K562 (cell line): ENCODE results near the gene CDKN3. TPM values are rescaled to one million over a fixed set of nuclear protein-coding genes. Genes with fewer than 3 reads are reported as not detected.

Source experiments
- ATAC-seq: fragments of 200-7000 bp; cut with Tn5 transposase; 3 replicates; pipeline ENCODE4 v1.9.1; 2020; ENCODE audit warnings: moderate library complexity
- BruUV-seq: library from RNA; stranded (reverse); fragments of 400-500 nt; replicated peaks from 2 replicates; lab custom pipeline; 2021; lab: Mats Ljungman, UMichigan
- CTCF ChIA-PET: fragments of 300-600 bp; formaldehyde crosslinking; extraction: SDS; loops from one replicate; lab custom pipeline; 2021; ENCODE audit warnings: low intra/inter-chr PET ratio; lab: Yijun Ruan, JAX
- POLR2A ChIA-PET: fragments of 300-600, 350-650 bp; sonication (Branson Sonifier 250); formaldehyde crosslinking; extraction: SDS; loops from one replicate; lab custom pipeline; 2021; ENCODE audit warnings: antibody characterized with exemption, inconsistent platforms; lab: Yijun Ruan, JAX
- DNase-seq, 4 experiments: peaks; one replicate each; pipeline versions ENCODE4 v3.0.0 to v3.0.0-alpha.2; 2011 to 2018; ENCODE audit warnings: low spot score in 3 of 4, mixed read lengths in 3 of 4; ENCODE audit errors: extremely low read depth in 1 of 4
- FAIRE-seq: peaks from 2 replicates; lab custom pipeline; 2011; peaks lifted over from hg19 to GRCh38; lab: Jason Lieb, UNC
- H2AFZ ChIP-seq: 2 replicates; pipeline ENCODE4 v1.6.0; 2011; ENCODE audit warnings: low read depth, low read length, control low read depth, inconsistent platforms
- H3K27ac ChIP-seq: fragments of 200-600 bp; 3 replicates; pipeline ENCODE4 v1.8.0; 2011; ENCODE audit warnings: low read depth, mild to moderate bottlenecking, control low read depth, inconsistent platforms, low read length, moderate library complexity, mixed read lengths; ENCODE audit errors: extremely low read depth
- H3K27me3 ChIP-seq, 2 experiments: fragments of 300-600 bp in 1 of 2; 2 replicates in 1 of 2; 3 replicates in 1 of 2; pipeline versions ENCODE4 v1.6.0 to v1.8.0; 2011; ENCODE audit warnings: inconsistent platforms in 2 of 2, low read length in 2 of 2, mild to moderate bottlenecking in 1 of 2, mixed read lengths in 1 of 2, moderate library complexity in 1 of 2; ENCODE audit not compliant: control insufficient read depth in 2 of 2, insufficient read depth in 2 of 2
- H3K36me3 ChIP-seq: fragments of 300-600 bp; 3 replicates; pipeline ENCODE4 v1.8.0; 2011; ENCODE audit warnings: mild to moderate bottlenecking, low read length, inconsistent platforms; ENCODE audit not compliant: control insufficient read depth, insufficient read depth
- H3K4me1 ChIP-seq, 2 experiments: fragments of 200-600 bp in 1 of 2; replicated peaks in 1 of 2; 2 replicates in 1 of 2; 3 replicates in 1 of 2; pipeline versions ENCODE4 v1.5.1 to v1.8.0; 2011; ENCODE audit warnings: inconsistent platforms in 2 of 2, low read length in 2 of 2, mild to moderate bottlenecking in 1 of 2, mixed read lengths in 1 of 2, moderate library complexity in 1 of 2; ENCODE audit not compliant: control insufficient read depth in 2 of 2, insufficient read depth in 2 of 2
- H3K4me2 ChIP-seq: 2 replicates; pipeline ENCODE4 v1.6.1; 2011; ENCODE audit warnings: low read length, control low read depth, inconsistent platforms, mixed read lengths; ENCODE audit not compliant: insufficient read depth
- H3K4me3 ChIP-seq: fragments of 200-600 bp; sonication (generic), shearing (Covaris generic); 2 replicates; pipeline ENCODE4 v1.5.1; 2016; ENCODE audit warnings: control low read depth, inconsistent platforms
- H3K79me2 ChIP-seq: fragments of 200-600 bp; 3 replicates; pipeline ENCODE4 v1.8.0; 2011; ENCODE audit warnings: low read length, inconsistent platforms; ENCODE audit not compliant: control insufficient read depth, insufficient read depth
- H3K9ac ChIP-seq, 2 experiments: 2 replicates each; pipeline versions ENCODE4 v1.6.0 to v1.6.1; 2011; ENCODE audit warnings: low read depth in 2 of 2, low read length in 2 of 2, control low read depth in 1 of 2, inconsistent platforms in 1 of 2, mild to moderate bottlenecking in 1 of 2, mixed read lengths in 1 of 2; ENCODE audit not compliant: insufficient read depth in 1 of 2
- H3K9me1 ChIP-seq: one replicate; pipeline ENCODE4 v1.6.0; 2011; ENCODE audit warnings: inconsistent platforms, mild to moderate bottlenecking, low read length, moderate library complexity; ENCODE audit not compliant: control insufficient read depth, insufficient read depth
- H3K9me3 ChIP-seq: replicated peaks from 2 replicates; pipeline ENCODE4 v1.5.1; 2011; ENCODE audit warnings: low read depth, low read length, inconsistent platforms; ENCODE audit not compliant: control insufficient read depth, insufficient read depth
- H4K20me1 ChIP-seq: replicated peaks from 2 replicates; pipeline ENCODE4 v1.6.1; 2011; ENCODE audit warnings: low read length, inconsistent platforms, mixed read lengths; ENCODE audit not compliant: control insufficient read depth, insufficient read depth
- CEBPZ ChIP-seq: fragments of 150-350 bp; IDR thresholded peaks from 2 replicates; pipeline ENCODE4 v1.6.1; 2014; ENCODE audit warnings: low read depth, mild to moderate bottlenecking, low read length, borderline replicate concordance
- FOXP1 ChIP-seq: sonication (generic); formaldehyde crosslinking; IDR thresholded peaks from 2 replicates; pipeline ENCODE4 v1.8.0; 2022; ENCODE audit warnings: mild to moderate bottlenecking, missing genetic modification reagents
- GATAD2A ChIP-seq: fragments of 450-650 bp; IDR thresholded peaks from 2 replicates; pipeline ENCODE4 v1.6.1; 2017
- IFI16 ChIP-seq: fragments of 250-450 bp; sonication (Bioruptor Pico); IDR thresholded peaks from 2 replicates; pipeline ENCODE4 v2.1.2; 2022; ENCODE audit warnings: mild to moderate bottlenecking, inconsistent platforms
- SMC3 ChIP-seq: conservative IDR thresholded peaks from 2 replicates; pipeline ENCODE4 v1.6.1; 2011; ENCODE audit warnings: low read depth, low read length, improper control_type of control experiment; ENCODE audit not compliant: insufficient read depth
- SREBF2 ChIP-seq: sonication (generic); formaldehyde crosslinking; IDR thresholded peaks from 2 replicates; pipeline ENCODE4 v1.4.0; 2020; ENCODE audit warnings: mild to moderate bottlenecking, missing genetic modification reagents
- SRSF3 ChIP-seq: fragments of 200-400 bp; formaldehyde crosslinking; IDR thresholded peaks from 2 replicates; pipeline ENCODE4 v1.6.1; 2016; ENCODE audit warnings: mild to moderate bottlenecking, low read length, moderate library complexity; ENCODE audit not compliant: insufficient read depth
- TGIF2 ChIP-seq: sonication (generic); formaldehyde crosslinking; IDR thresholded peaks from 2 replicates; pipeline ENCODE4 v1.8.1; 2022; ENCODE audit warnings: mild to moderate bottlenecking, missing genetic modification reagents, moderate library complexity
- ZBTB11 ChIP-seq, 3 experiments: fragments of 200-800 bp in 1 of 3; fragments of 250-450 bp in 1 of 3; fragments of 450-650 bp in 1 of 3; sonication (Bioruptor Pico) in 1 of 3; sonication (Bioruptor generic) in 1 of 3; formaldehyde crosslinking in 1 of 3; IDR thresholded peaks; 2 replicates each; pipeline versions ENCODE4 v1.6.1 to v1.8.0; 2016 to 2022; ENCODE audit warnings: mild to moderate bottlenecking in 2 of 3, missing genetic modification characterization in 2 of 3, missing compliant biosample characterization in 1 of 3, moderate library complexity in 1 of 3
- WGBS: fragments of 100-300 bp; shearing (Covaris generic); methylation state at CpG from one replicate; pipeline ENCODE4 v1.1.6; 2016; ENCODE audit warnings: low coverage, mixed read lengths; ENCODE audit not compliant: insufficient coverage; ENCODE audit errors: missing lambda C conversion rate; 5-methylcytosine and 5-hydroxymethylcytosine counted together
- in situ Hi-C: fragments of 300-500 bp; cut with MboI; formaldehyde crosslinking; loops from 4 replicates; pipeline ENCODE4 v1.15.0; 2018; ENCODE audit warnings: inconsistent platforms, mixed read lengths
- intact Hi-C: fragments of 100-400 bp; cut with micrococcal nuclease; formaldehyde crosslinking; loops from 2 replicates; pipeline ENCODE4 v1.14.2; 2022
- polyA plus RNA-seq, 8 experiments: library from polyadenylated mRNA; depleted of rRNA in 4 of 8; stranded (reverse) in 5 of 8; unstranded in 3 of 8; fragments of >200 nt; fragmentation: Nextera tagmentation in 2 of 8; fragmentation: Illumina TruSeq in 1 of 8; extraction: Ambion mirVana in 2 of 8; extraction: Trizol in 1 of 8; gene quantifications; 2 replicates each; pipeline versions ENCODE4 v1.2.1 to v1.2.3, GENCODE V29; 2011 to 2014; ENCODE audit warnings: inconsistent platforms in 1 of 8, missing spikeins in 1 of 8
- total RNA-seq, 7 experiments: library from RNA; depleted of rRNA in 6 of 7; stranded (reverse); fragments of >200 nt in 6 of 7; fragmentation: Illumina TruSeq in 2 of 7; extraction: Trizol in 2 of 7; gene quantifications; 2 replicates each; pipeline versions ENCODE4 v1.2.1 to v1.2.3, GENCODE V29; 2011 to 2021; ENCODE audit warnings: low replicate concordance in 1 of 7

The CDKN3 gene
- total and polyA plus RNA-seq, 9 of the 15 experiments (the other 6 are each of a cell fraction or from before 2014, with no cell fraction given): 41.3 to 128 (median 70.7) TPM

- in situ Hi-C loops (no loop called here), intact Hi-C loops (no loop called here)
- H2AFZ ChIP-seq: no peak overlapping the region
- TF ChIP-seq IFI16 (CRISPR knock-in tag) (no peak), GATAD2A (no peak), SREBF2 (no peak), TGIF2 (CRISPR knock-in tag) (no peak)
- no peaks in the 10 kb centered on the region for H3K4me1 ChIP-seq
- H3K79me2 ChIP-seq: no peaks in the 10 kb centered on the region
- no peak overlapping the region for H3K4me3 ChIP-seq
- no peaks in the 10 kb centered on the region for H4K20me1 ChIP-seq
- peaks cover 46% of the 10 kb centered on the region; the same call in 1 of the 3 replicates for H3K36me3 ChIP-seq
- H3K9me3 ChIP-seq: no peaks in the 10 kb centered on the region
- ATAC-seq (no peak), DNase-seq (no peak), FAIRE-seq (no peak)
- H3K27ac ChIP-seq: no peak overlapping the region
- H3K4me2 ChIP-seq: no peak overlapping the region
- no peaks in the 10 kb centered on the region for H3K9me1 ChIP-seq
- no peak overlapping the region for H3K9ac ChIP-seq
- POLR2A ChIA-PET: interaction anchor here (0.6 kb wide), 1 partner anchor 100 kb away, joined by 3 read pairs; no protein-coding TSS in a partner anchor
- CTCF ChIA-PET: no interaction called here
- H3K27me3 ChIP-seq: no peaks in the 10 kb centered on the region
- BruUV-seq: no TSS peak
- WGBS: 82% methylated on average over 1 of the region's 1 CpG
Measured at GRCh38 chr14:54410215-54410614, 13.4 kb downstream of the CDKN3 start.

GRCh38 chr14:54411371-54411770, 14.6 kb downstream of the CDKN3 start:
- WGBS: 76% methylated on average over 3 of the region's 3 CpGs
- no peak overlapping the region for H3K4me3 ChIP-seq
- no peak overlapping the region for H3K4me2 ChIP-seq
- in situ Hi-C loops (no loop called here), intact Hi-C loops (no loop called here)
- no peaks in the 10 kb centered on the region for H3K4me1 ChIP-seq
- no peak for DNase-seq
- no peaks in the 10 kb centered on the region for H3K79me2 ChIP-seq
- no peak for FAIRE-seq
- no peak overlapping the region for H2AFZ ChIP-seq
- H3K9me1 ChIP-seq: no peaks in the 10 kb centered on the region
- no peak for ATAC-seq
- H3K9ac ChIP-seq: no peak overlapping the region
- H3K27me3 ChIP-seq: no peaks in the 10 kb centered on the region
- H4K20me1 ChIP-seq: no peaks in the 10 kb centered on the region
- ChIA-PET CTCF (no interaction called here), POLR2A (interaction anchor here (1.9 kb wide), 1 partner anchor 24 kb away, joined by 5 read pairs; no protein-coding TSS in a partner anchor)
- no peaks in the 10 kb centered on the region for H3K9me3 ChIP-seq
- H3K27ac ChIP-seq: no peak overlapping the region
- BruUV-seq: no TSS peak
- H3K36me3 ChIP-seq: peaks cover 49% of the 10 kb centered on the region; the same call in 1 of the 3 replicates
- no peak for TF ChIP-seq SMC3
- no peak for TF ChIP-seq SRSF3
- no peak for TF ChIP-seq FOXP1
- TF ChIP-seq CEBPZ: no peak
- TF ChIP-seq ZBTB11 (CRISPR knock-in tag; IDR thresholded peaks at IDR 0.05): no peak
